HepG2 (cell line): ENCODE results near the gene FURIN. TPM values are rescaled to one million over a fixed set of nuclear protein-coding genes. Genes with fewer than 3 reads are reported as not detected.

Experiments used
- FOXK1 ChIP-seq: sonication (generic); formaldehyde crosslinking; IDR thresholded peaks from 2 replicates; pipeline ENCODE4 v1.4.0; 2020; ENCODE audit warnings: low read depth, missing genetic modification reagents, borderline replicate concordance
- HES4 ChIP-seq: sonication (generic); formaldehyde crosslinking; IDR thresholded peaks from 2 replicates; pipeline ENCODE4 v1.9.0; 2021; ENCODE audit warnings: mild to moderate bottlenecking, missing genetic modification reagents, borderline replicate concordance
- LCORL ChIP-seq, 2 experiments: fragments of 450-650 bp in 1 of 2; sonication (generic) in 1 of 2; formaldehyde crosslinking in 1 of 2; IDR thresholded peaks; 2 replicates each; pipeline versions ENCODE4 v1.5.0 to v1.6.1; 2017 to 2020; ENCODE audit warnings: antibody characterized with exemption in 1 of 2, missing genetic modification reagents in 1 of 2
- MEF2D ChIP-seq: sonication (generic); formaldehyde crosslinking; IDR thresholded peaks from 2 replicates; pipeline ENCODE4 v1.5.1; 2020; ENCODE audit warnings: mild to moderate bottlenecking, missing genetic modification reagents
- MTF2 ChIP-seq: sonication (generic); formaldehyde crosslinking; IDR thresholded peaks from 2 replicates; pipeline ENCODE4 v1.5.0; 2020; ENCODE audit warnings: missing genetic modification reagents, borderline replicate concordance
- ZBTB26 ChIP-seq: IDR thresholded peaks from 2 replicates; pipeline ENCODE4 v1.6.1; 2016; ENCODE audit warnings: missing compliant biosample characterization, missing genetic modification reagents, borderline replicate concordance
- ZNF260 ChIP-seq: sonication (generic); formaldehyde crosslinking; IDR thresholded peaks from 2 replicates; pipeline ENCODE4 v1.4.0; 2020; ENCODE audit warnings: missing genetic modification reagents, low read depth, mild to moderate bottlenecking, borderline replicate concordance
- ZNF33B ChIP-seq: sonication (generic); formaldehyde crosslinking; IDR thresholded peaks from 2 replicates; pipeline ENCODE4 v1.5.1; 2020; ENCODE audit warnings: mild to moderate bottlenecking, missing genetic modification reagents
- ZNF572 ChIP-seq: sonication (generic); formaldehyde crosslinking; IDR thresholded peaks from 2 replicates; pipeline ENCODE4 v1.5.1; 2020; ENCODE audit warnings: mild to moderate bottlenecking, missing genetic modification reagents
- ZNF574 ChIP-seq: sonication (generic); formaldehyde crosslinking; IDR thresholded peaks from 2 replicates; pipeline ENCODE4 v1.4.0; 2020; ENCODE audit warnings: missing genetic modification reagents
- ZNF652 ChIP-seq: IDR thresholded peaks from 2 replicates; pipeline ENCODE4 v1.6.1; 2016; ENCODE audit warnings: low read depth, borderline replicate concordance
- polyA plus RNA-seq, 8 experiments: library from polyadenylated mRNA; depleted of rRNA in 3 of 8; stranded (reverse) in 7 of 8; unstranded in 1 of 8; fragments of >200 nt; fragmentation: Illumina TruSeq in 4 of 8; extraction: Trizol in 4 of 8; gene quantifications; 2 replicates each; pipeline versions ENCODE4 v1.2.1 to v1.2.3, GENCODE V29; 2011 to 2016; ENCODE audit warnings: low read depth in 4 of 8, missing spikeins in 1 of 8, mixed read lengths in 1 of 8; ENCODE audit not compliant: insufficient read depth in 1 of 8
- total RNA-seq, 5 experiments: library from RNA; depleted of rRNA; stranded (reverse); fragments of >200 nt; fragmentation: Illumina TruSeq; extraction: Trizol; gene quantifications; 2 replicates each; pipeline ENCODE4 v1.2.3, GENCODE V29; 2016; ENCODE audit warnings: low read depth in 1 of 5
- TF ChIP-seq, protein P1 (sequence below): sonication (generic); formaldehyde crosslinking; conservative IDR thresholded peaks from 2 replicates; pipeline ENCODE4 v1.8.0; 2022; ENCODE audit warnings: mild to moderate bottlenecking, moderate library complexity, missing genetic modification reagents
- TF ChIP-seq, protein P2 (sequence below): sonication (generic); formaldehyde crosslinking; IDR thresholded peaks from 2 replicates; pipeline ENCODE4 v1.8.1; 2023; ENCODE audit warnings: missing genetic modification reagents, inconsistent platforms, borderline replicate concordance
- TF ChIP-seq, protein P3 (sequence below): sonication (generic); formaldehyde crosslinking; IDR thresholded peaks from 2 replicates; pipeline ENCODE4 v1.4.0; 2020; ENCODE audit warnings: mild to moderate bottlenecking, missing genetic modification reagents
- TF ChIP-seq, protein P4 (sequence below), 2 experiments: sonication (generic) in 1 of 2; formaldehyde crosslinking in 1 of 2; IDR thresholded peaks; 2 replicates each; pipeline versions ENCODE4 v1.4.0 to v1.6.1; 2018 to 2020; ENCODE audit warnings: missing genetic modification reagents in 2 of 2, borderline replicate concordance in 1 of 2, low read depth in 1 of 2, mild to moderate bottlenecking in 1 of 2, missing biosample characterization in 1 of 2

Gene FURIN
- total and polyA plus RNA-seq, 2 of the 13 experiments (the other 11 are each of a cell fraction or from before 2014, with no cell fraction given): 15.2 to 17.4 TPM

DNA sequence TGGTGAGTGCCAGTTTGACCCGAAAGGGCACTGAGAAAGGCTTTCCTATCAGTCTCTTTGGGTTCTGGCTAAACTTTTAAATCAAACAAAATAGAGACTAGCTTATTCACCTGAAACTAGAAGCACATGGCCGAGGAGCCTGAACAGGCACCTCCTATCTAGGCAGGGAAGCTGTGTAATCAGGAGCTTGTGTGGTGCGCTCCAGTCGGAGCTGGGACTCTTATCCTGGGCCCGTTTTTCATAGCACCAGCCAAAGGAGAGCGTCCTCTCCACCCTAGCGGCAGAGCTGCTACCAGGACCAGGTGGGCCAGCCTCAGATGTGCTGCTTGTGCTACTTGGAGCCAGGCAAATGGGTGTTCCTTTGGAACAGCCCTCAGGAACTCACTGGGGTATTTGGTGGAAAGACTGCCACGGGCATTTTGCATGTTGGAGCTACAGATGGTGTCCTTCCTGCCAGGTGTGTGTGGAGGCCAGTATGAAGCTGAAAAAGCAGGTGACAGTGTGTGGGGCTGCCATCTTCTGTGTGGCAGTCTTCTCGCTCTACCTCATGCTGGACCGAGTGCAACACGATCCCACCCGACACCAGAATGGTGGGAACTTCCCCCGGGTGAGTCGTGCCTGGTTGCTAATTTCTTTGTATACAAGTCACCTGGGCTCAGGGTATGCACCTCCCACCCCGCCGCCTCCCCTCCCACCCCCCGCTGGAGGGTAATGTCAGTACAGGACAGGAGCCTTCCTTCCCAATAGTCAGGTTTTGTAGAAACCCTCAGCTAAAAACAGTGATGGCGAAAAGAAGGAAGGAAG lies 35.5 kb downstream of the FURIN start (continued):
- TF ChIP-seq, protein P1, sequence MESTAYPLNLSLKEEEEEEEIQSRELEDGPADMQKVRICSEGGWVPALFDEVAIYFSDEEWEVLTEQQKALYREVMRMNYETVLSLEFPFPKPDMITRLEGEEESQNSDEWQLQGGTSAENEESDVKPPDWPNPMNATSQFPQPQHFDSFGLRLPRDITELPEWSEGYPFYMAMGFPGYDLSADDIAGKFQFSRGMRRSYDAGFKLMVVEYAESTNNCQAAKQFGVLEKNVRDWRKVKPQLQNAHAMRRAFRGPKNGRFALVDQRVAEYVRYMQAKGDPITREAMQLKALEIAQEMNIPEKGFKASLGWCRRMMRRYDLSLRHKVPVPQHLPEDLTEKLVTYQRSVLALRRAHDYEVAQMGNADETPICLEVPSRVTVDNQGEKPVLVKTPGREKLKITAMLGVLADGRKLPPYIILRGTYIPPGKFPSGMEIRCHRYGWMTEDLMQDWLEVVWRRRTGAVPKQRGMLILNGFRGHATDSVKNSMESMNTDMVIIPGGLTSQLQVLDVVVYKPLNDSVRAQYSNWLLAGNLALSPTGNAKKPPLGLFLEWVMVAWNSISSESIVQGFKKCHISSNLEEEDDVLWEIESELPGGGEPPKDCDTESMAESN (CRISPR knock-in tag): no peak
- no peak for TF ChIP-seq FOXK1 (CRISPR knock-in tag)
- no peak for TF ChIP-seq ZNF572 (CRISPR knock-in tag)
- 0 out of 2 replicates have a peak, but pooled peaks have one; percentile 49 for TF ChIP-seq ZBTB26
- no peak for TF ChIP-seq LCORL (IDR thresholded peaks at IDR 0.05)
- TF ChIP-seq LCORL (CRISPR knock-in tag; IDR thresholded peaks at IDR 0.05): peak; percentile 39; the same call in 1 of the 2 replicates
- TF ChIP-seq, protein P2, sequence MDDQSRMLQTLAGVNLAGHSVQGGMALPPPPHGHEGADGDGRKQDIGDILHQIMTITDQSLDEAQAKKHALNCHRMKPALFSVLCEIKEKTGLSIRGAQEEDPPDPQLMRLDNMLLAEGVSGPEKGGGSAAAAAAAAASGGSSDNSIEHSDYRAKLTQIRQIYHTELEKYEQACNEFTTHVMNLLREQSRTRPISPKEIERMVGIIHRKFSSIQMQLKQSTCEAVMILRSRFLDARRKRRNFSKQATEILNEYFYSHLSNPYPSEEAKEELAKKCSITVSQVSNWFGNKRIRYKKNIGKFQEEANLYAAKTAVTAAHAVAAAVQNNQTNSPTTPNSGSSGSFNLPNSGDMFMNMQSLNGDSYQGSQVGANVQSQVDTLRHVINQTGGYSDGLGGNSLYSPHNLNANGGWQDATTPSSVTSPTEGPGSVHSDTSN (CRISPR knock-in tag): no peak
- TF ChIP-seq MTF2 (CRISPR knock-in tag): 0 out of 2 replicates have a peak, but pooled peaks have one; percentile 70
- TF ChIP-seq MEF2D (CRISPR knock-in tag): no peak
- 0 out of 2 replicates have a peak, but pooled peaks have one; percentile 54 for TF ChIP-seq ZNF33B
- no peak for TF ChIP-seq ZNF260 (CRISPR knock-in tag)
- no peak for TF ChIP-seq ZNF652 (CRISPR knock-in tag)
- no peak for TF ChIP-seq HES4 (CRISPR knock-in tag)
- TF ChIP-seq, protein P3, sequence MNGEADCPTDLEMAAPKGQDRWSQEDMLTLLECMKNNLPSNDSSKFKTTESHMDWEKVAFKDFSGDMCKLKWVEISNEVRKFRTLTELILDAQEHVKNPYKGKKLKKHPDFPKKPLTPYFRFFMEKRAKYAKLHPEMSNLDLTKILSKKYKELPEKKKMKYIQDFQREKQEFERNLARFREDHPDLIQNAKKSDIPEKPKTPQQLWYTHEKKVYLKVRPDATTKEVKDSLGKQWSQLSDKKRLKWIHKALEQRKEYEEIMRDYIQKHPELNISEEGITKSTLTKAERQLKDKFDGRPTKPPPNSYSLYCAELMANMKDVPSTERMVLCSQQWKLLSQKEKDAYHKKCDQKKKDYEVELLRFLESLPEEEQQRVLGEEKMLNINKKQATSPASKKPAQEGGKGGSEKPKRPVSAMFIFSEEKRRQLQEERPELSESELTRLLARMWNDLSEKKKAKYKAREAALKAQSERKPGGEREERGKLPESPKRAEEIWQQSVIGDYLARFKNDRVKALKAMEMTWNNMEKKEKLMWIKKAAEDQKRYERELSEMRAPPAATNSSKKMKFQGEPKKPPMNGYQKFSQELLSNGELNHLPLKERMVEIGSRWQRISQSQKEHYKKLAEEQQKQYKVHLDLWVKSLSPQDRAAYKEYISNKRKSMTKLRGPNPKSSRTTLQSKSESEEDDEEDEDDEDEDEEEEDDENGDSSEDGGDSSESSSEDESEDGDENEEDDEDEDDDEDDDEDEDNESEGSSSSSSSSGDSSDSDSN: peak; percentile 78
- peak; percentile 12; the same call in 1 of the 2 replicates for TF ChIP-seq ZNF574 (CRISPR knock-in tag)
- TF ChIP-seq, protein P4, sequence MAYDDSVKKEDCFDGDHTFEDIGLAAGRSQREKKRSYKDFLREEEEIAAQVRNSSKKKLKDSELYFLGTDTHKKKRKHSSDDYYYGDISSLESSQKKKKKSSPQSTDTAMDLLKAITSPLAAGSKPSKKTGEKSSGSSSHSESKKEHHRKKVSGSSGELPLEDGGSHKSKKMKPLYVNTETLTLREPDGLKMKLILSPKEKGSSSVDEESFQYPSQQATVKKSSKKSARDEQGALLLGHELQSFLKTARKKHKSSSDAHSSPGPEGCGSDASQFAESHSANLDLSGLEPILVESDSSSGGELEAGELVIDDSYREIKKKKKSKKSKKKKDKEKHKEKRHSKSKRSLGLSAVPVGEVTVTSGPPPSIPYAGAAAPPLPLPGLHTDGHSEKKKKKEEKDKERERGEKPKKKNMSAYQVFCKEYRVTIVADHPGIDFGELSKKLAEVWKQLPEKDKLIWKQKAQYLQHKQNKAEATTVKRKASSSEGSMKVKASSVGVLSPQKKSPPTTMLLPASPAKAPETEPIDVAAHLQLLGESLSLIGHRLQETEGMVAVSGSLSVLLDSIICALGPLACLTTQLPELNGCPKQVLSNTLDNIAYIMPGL (CRISPR knock-in tag; IDR thresholded peaks at IDR 0.05; ENCODE audit: borderline replicate concordance in 1 of 2, low read depth in 1 of 2): peak in 1 of 2 experiments; percentile 48; a peak in 3 of 4 replicates
